Esophagus muscularis mucosa (tissue), 4 donors: ENCODE results near the gene MAGI1. TPM values are rescaled to one million over a fixed set of nuclear protein-coding genes. Genes with fewer than 3 reads are reported as not detected.

Experiments used
- DNase-seq: peaks from one replicate; pipeline ENCODE4 v3.0.0-alpha.2; 2017; ENCODE audit errors: extremely low spot score
- H3K27ac ChIP-seq, 4 donors: fragments of 200-600 bp; sonication (generic); replicated peaks in 1 of 4; 1 replicate in 3 of 4; 2 replicates in 1 of 4; pipeline ENCODE4 v1.5.1; 2016 to 2019; ENCODE audit warnings: mild to moderate bottlenecking in 1 of 4
- H3K27me3 ChIP-seq, 4 donors: fragments of 200-600 bp; sonication (generic); one replicate each; pipeline versions ENCODE4 v1.5.1 to v1.6.0; 2016 to 2019
- H3K36me3 ChIP-seq, 4 donors: fragments of 200-600 bp; sonication (generic); one replicate each; pipeline ENCODE4 v1.5.1; 2016 to 2019
- H3K4me1 ChIP-seq, 4 donors: fragments of 200-600 bp; sonication (generic); one replicate each; pipeline ENCODE4 v1.5.1; 2016 to 2019
- H3K4me3 ChIP-seq, 4 donors: fragments of 200-600 bp; sonication (generic); 1 replicate in 2 of 4; 2 replicates in 2 of 4; pipeline ENCODE4 v1.5.1; 2016 to 2019; ENCODE audit warnings: mild to moderate bottlenecking in 4 of 4, moderate library complexity in 1 of 4
- H3K9me3 ChIP-seq, 4 donors: fragments of 200-600 bp; sonication (generic); 1 replicate in 3 of 4; 2 replicates in 1 of 4; pipeline ENCODE4 v1.5.1; 2016 to 2019
- CTCF ChIP-seq, 3 experiments: fragments of 200-600 bp in 2 of 3; fragments of 450-650 bp in 1 of 3; sonication (generic) in 2 of 3; IDR thresholded peaks; one replicate each; pipeline ENCODE4 v1.5.1; 2017 to 2019; ENCODE audit warnings: antibody characterized with exemption in 3 of 3, mild to moderate bottlenecking in 2 of 3, moderate library complexity in 1 of 3
- EP300 ChIP-seq: sonication (generic); formaldehyde crosslinking; IDR thresholded peaks from one replicate; pipeline ENCODE4 v1.6.1; 2017; ENCODE audit warnings: antibody characterized with exemption
- POLR2A ChIP-seq: fragments of 450-650 bp; IDR thresholded peaks from one replicate; pipeline ENCODE4 v1.6.1; 2017; ENCODE audit warnings: antibody characterized with exemption, moderate library complexity, mild to moderate bottlenecking, low read depth
- POLR2AphosphoS5 ChIP-seq, 2 donors: sonication (generic); formaldehyde crosslinking; IDR thresholded peaks; one replicate each; pipeline ENCODE4 v1.6.1; 2017; ENCODE audit warnings: antibody characterized with exemption in 2 of 2
- WGBS: methylation state at CpG from one replicate; pipeline ENCODE4 v1.1.5; 2018; 5-methylcytosine and 5-hydroxymethylcytosine counted together
- intact Hi-C: fragments of 100-400 bp; cut with DNase I; formaldehyde crosslinking; loops from one replicate; pipeline ENCODE4 v1.15.1; 2023
- total RNA-seq, 4 donors: library from RNA; depleted of rRNA; stranded (reverse); fragments of >200 nt; gene quantifications; one replicate each; pipeline versions ENCODE4 v1.1.0 to v1.2.1, GENCODE V29; 2016

MAGI1 gene
- total RNA-seq, 4 donors from 2014 or later = 17.1 to 35.1 (median 25.2) TPM

DNA sequence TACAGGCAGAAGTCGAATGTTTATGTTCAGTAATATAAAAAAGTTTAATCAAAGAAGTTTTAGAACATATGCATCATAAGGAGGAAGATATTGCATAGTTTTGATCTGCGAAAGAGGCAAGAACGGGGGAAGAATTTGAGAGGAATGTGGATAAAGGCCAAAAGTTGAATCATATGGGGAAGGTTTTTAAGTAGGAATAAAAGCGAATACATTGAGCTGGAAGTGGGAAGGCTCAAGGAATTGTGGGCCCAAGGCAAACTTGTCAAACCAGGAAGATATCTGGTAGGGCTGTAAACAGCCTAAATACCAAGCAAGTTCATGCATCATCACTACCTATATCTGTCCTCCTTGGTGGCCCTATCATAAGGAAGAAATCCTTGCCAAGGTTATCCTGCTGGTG lies 186.9 kb downstream of the MAGI1 start:
- no peak for TF ChIP-seq CTCF (IDR thresholded peaks at IDR 0.05)
- 70% methylated on average over 4 of the region's 4 CpGs for WGBS
- Histone ChIP-seq H3K27me3 (no peaks in the 10 kb centered on the region), H3K4me1 (peaks cover 0 to 11% (median 3%) of the 10 kb centered on the region in 4 donors), H3K36me3 (no peaks in the 10 kb centered on the region), H3K27ac (no peak overlapping the region), H3K9me3 (no peaks in the 10 kb centered on the region), H3K4me3 (no peak overlapping the region)
- no peak for DNase-seq
- intact Hi-C loops = no loop called here

DNA sequence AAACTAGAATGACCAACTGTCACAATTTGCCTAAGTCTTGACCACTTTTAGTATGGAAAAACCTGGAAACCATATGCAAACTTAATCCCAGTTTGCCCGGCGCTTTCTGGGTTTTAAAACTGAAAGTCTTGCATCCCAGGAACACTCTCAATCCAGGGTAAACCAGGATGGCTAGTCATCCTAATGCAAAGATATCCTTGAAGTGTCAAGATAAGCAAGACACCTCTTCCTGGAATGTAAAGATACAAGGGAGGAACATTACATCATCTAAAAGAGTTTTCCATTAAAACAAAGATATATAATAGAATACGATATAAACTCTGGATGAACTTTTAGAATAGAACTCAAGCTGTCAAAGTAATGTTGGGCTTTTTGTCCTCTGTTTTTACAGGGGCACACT lies 188.5 kb downstream of the MAGI1 start:
- H3K4me3 ChIP-seq = no peak overlapping the region
- H3K27ac ChIP-seq = no peak overlapping the region
- TF ChIP-seq EP300 (no peak), POLR2A (no peak), POLR2AphosphoS5 (IDR thresholded peaks at IDR 0.05) (no peak), CTCF (IDR thresholded peaks at IDR 0.05) (no peak)
- DNase-seq = no peak
- no peaks in the 10 kb centered on the region for H3K27me3 ChIP-seq
- 90% methylated on average over 3 of the region's 3 CpGs for WGBS
- intact Hi-C loops = no loop called here
- peaks cover 0 to 6% (median 3%) of the 10 kb centered on the region in 4 donors for H3K4me1 ChIP-seq
- H3K9me3 ChIP-seq = no peaks in the 10 kb centered on the region
- H3K36me3 ChIP-seq = no peaks in the 10 kb centered on the region

DNA sequence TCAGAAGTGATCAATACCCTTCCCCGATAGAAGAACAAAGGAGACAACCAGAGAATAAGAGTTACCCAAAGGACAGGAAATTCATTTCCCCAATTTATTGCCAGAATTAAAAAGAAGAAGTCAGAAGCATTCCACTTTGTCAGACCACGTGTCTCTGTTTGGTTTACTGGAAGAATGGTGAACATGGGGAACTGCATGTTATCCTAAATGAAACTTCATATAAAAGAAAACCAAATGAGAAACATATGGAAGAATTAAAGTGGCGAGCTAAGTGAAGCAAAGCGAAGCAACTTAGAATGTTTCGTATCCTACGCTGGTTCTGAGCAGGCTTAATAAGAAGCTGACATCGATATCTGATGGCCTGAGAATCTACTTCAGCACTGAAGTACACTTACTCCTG lies 190.7 kb downstream of the MAGI1 start:
- H3K36me3 ChIP-seq = no peaks in the 10 kb centered on the region
- no peaks in the 10 kb centered on the region for H3K4me1 ChIP-seq
- no peak overlapping the region for H3K4me3 ChIP-seq
- 91% methylated on average over 7 of the region's 7 CpGs for WGBS
- DNase-seq = no peak
- TF ChIP-seq POLR2A (no peak), POLR2AphosphoS5 (IDR thresholded peaks at IDR 0.05) (no peak), EP300 (no peak), CTCF (IDR thresholded peaks at IDR 0.05) (no peak)
- intact Hi-C loops = no loop called here
- H3K27me3 ChIP-seq = no peaks in the 10 kb centered on the region
- H3K27ac ChIP-seq = no peak overlapping the region
- H3K9me3 ChIP-seq = no peaks in the 10 kb centered on the region

- Histone ChIP-seq H3K4me3 (no peak overlapping the region), H3K4me1 (no peaks in the 10 kb centered on the region), H3K9me3 (no peaks in the 10 kb centered on the region), H3K27ac (no peak overlapping the region), H3K27me3 (no peaks in the 10 kb centered on the region), H3K36me3 (no peaks in the 10 kb centered on the region)
- 70% methylated on average over 1 of the region's 1 CpG for WGBS
- intact Hi-C loops = no loop called here
- no peak for DNase-seq
- TF ChIP-seq POLR2A (no peak), EP300 (no peak), POLR2AphosphoS5 (IDR thresholded peaks at IDR 0.05) (no peak), CTCF (IDR thresholded peaks at IDR 0.05) (no peak)
Measured at GRCh38 chr3:65846936-65847335, 191.8 kb downstream of the MAGI1 start.

DNA sequence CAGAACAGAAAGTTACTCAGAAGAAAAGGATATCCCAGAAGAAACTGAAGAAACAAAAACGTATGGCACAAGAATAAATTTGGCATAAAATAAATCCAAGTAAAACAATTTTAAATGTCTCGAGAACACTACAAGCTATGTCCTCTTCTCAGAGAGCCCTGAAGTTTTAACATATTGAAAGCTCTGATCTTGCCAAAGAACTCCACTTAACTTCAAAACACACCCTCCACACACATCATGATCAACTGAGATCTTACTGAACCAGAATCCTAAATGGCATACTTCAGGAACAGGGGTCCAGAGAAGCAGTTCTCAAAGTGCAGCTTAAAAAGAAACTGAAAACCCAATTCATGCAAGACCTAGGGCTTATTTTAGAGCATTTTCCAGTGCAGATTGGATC lies 194.3 kb downstream of the MAGI1 start:
- WGBS = 71% methylated on average over 2 of the region's 2 CpGs
- Histone ChIP-seq H3K9me3 (no peaks in the 10 kb centered on the region), H3K27ac (no peak overlapping the region), H3K27me3 (no peaks in the 10 kb centered on the region), H3K4me1 (no peaks in the 10 kb centered on the region), H3K4me3 (no peak overlapping the region), H3K36me3 (no peaks in the 10 kb centered on the region)
- TF ChIP-seq POLR2A (no peak), EP300 (no peak), CTCF (IDR thresholded peaks at IDR 0.05) (no peak), POLR2AphosphoS5 (IDR thresholded peaks at IDR 0.05) (no peak)
- intact Hi-C loops = no loop called here
- no peak for DNase-seq
